ENCODE measurements around the gene KIF16B. TPM values are rescaled to one million over a fixed set of nuclear protein-coding genes. Genes with fewer than 3 reads are reported as not detected.

Gene KIF16B
- total RNA-seq, 4 donors from 2014 or later = 70.5 to 169 (median 80.2) TPM

GRCh38 chr20:16539280-16540021, 33.8 kb downstream of the KIF16B start:
- H3K4me1 ChIP-seq = no peaks in the 10 kb centered on the region
- no peaks in the 10 kb centered on the region for H3K9me3 ChIP-seq
- H3K4me3 ChIP-seq = no peak overlapping the region
- H3K36me3 ChIP-seq = no peaks in the 10 kb centered on the region
- peak overlapping the region in 3 of 4 donors; percentile 14 to 66 (median 58) for H3K27ac ChIP-seq
- no peak for TF ChIP-seq POLR2A (IDR thresholded peaks at IDR 0.05)
- TF ChIP-seq, protein P1, sequence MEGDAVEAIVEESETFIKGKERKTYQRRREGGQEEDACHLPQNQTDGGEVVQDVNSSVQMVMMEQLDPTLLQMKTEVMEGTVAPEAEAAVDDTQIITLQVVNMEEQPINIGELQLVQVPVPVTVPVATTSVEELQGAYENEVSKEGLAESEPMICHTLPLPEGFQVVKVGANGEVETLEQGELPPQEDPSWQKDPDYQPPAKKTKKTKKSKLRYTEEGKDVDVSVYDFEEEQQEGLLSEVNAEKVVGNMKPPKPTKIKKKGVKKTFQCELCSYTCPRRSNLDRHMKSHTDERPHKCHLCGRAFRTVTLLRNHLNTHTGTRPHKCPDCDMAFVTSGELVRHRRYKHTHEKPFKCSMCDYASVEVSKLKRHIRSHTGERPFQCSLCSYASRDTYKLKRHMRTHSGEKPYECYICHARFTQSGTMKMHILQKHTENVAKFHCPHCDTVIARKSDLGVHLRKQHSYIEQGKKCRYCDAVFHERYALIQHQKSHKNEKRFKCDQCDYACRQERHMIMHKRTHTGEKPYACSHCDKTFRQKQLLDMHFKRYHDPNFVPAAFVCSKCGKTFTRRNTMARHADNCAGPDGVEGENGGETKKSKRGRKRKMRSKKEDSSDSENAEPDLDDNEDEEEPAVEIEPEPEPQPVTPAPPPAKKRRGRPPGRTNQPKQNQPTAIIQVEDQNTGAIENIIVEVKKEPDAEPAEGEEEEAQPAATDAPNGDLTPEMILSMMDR (IDR thresholded peaks at IDR 0.05) = no peak
- peak in 1 of 3 donors; percentile 74 for DNase-seq
- no peaks in the 10 kb centered on the region for H3K27me3 ChIP-seq

DNA sequence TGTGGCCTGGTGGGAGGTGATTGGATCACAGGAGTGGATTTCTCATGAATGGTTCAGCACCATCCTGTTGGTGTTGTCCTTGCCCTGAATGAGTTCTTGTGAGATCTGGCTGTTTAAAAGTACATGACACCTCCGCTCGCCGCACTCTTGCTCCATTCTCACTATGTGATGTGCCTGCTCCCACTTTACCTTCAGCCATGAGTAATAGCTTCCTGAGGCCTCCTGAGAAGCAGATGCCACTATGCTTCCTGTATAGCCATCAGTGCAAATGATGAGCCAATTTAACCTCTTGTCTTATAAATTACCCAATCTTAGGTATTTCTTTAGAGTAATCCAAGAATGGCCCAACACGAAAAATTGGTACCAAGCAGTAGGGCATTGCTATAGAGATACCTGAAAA, 34.5 kb downstream of the KIF16B start:
- no peak for DNase-seq
- H3K4me3 ChIP-seq = no peak overlapping the region
- H3K36me3 ChIP-seq = no peaks in the 10 kb centered on the region
- no peaks in the 10 kb centered on the region for H3K9me3 ChIP-seq
- H3K27me3 ChIP-seq = no peaks in the 10 kb centered on the region
- no peak for TF ChIP-seq POLR2A (IDR thresholded peaks at IDR 0.05)
- TF ChIP-seq, protein P1 (IDR thresholded peaks at IDR 0.05) = no peak
- H3K27ac ChIP-seq = peak overlapping the region in 3 of 4 donors; percentile 14 to 66 (median 58)
- no peaks in the 10 kb centered on the region for H3K4me1 ChIP-seq

DNA sequence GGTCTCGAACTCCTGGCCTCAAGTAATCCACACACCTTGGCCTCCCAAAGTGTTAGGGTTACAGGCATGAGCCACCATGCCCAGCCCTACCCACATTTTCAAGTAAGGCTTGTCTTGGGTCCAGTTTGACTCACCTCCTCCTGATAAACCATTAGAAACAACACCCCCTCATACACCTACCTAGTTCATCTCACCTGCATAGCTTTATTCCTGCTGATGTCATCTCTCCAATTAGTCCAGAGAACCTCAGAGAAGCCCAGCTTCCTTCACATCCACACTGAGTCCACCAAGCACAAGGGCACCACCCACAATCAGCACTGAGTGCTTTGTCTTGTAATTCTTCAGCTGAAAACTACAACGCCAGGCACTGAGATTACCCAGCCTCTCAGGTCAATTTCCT, 35.3 kb downstream of the KIF16B start:
- Histone ChIP-seq H3K27me3 (no peaks in the 10 kb centered on the region), H3K9me3 (no peaks in the 10 kb centered on the region), H3K36me3 (no peaks in the 10 kb centered on the region), H3K27ac (peak overlapping the region in 1 of 4 donors; percentile 20), H3K4me1 (no peaks in the 10 kb centered on the region), H3K4me3 (no peak overlapping the region)
- TF ChIP-seq, protein P1 (IDR thresholded peaks at IDR 0.05) = no peak
- TF ChIP-seq POLR2A (IDR thresholded peaks at IDR 0.05) = no peak
- DNase-seq = no peak

GRCh38 chr20:16537025-16537665, 36.1 kb downstream of the KIF16B start:
- H3K27ac ChIP-seq = peak overlapping the region in 1 of 4 donors; percentile 48
- no peak for TF ChIP-seq POLR2A (IDR thresholded peaks at IDR 0.05)
- TF ChIP-seq, protein P1 (IDR thresholded peaks at IDR 0.05) = no peak
- no peaks in the 10 kb centered on the region for H3K4me1 ChIP-seq
- no peak overlapping the region for H3K4me3 ChIP-seq
- no peak for DNase-seq
- H3K9me3 ChIP-seq = no peaks in the 10 kb centered on the region
- no peaks in the 10 kb centered on the region for H3K27me3 ChIP-seq
- H3K36me3 ChIP-seq = no peaks in the 10 kb centered on the region

- DNase-seq = no peak
- Histone ChIP-seq H3K4me1 (peaks cover 0 to 4% (median 0%) of the 10 kb centered on the region in 4 donors), H3K27ac (no peak overlapping the region), H3K9me3 (no peaks in the 10 kb centered on the region), H3K36me3 (no peaks in the 10 kb centered on the region), H3K27me3 (no peaks in the 10 kb centered on the region), H3K4me3 (no peak overlapping the region)
- no peak for TF ChIP-seq POLR2A (IDR thresholded peaks at IDR 0.05)
- TF ChIP-seq, protein P1 (IDR thresholded peaks at IDR 0.05) = no peak
These were observed 38.0 kb downstream of the KIF16B start for GRCh38 chr20:16535277-16535676.
